Body of pancreas (tissue), 4 donors: Measurements from ENCODE around the gene HEATR3. TPM values are rescaled to one million over a fixed set of nuclear protein-coding genes. Genes with fewer than 3 reads are reported as not detected.

Experiments
- ATAC-seq: fragments of 150-250 bp; one replicate; pipeline ENCODE4 v1.9.1; 2016
- DNase-seq, 4 donors: peaks; one replicate each; pipeline ENCODE4 v3.0.0-alpha.2; 2019
- H3K27ac ChIP-seq, 4 donors: fragments of 200-600 bp; sonication (generic); 1 replicate in 3 of 4; 2 replicates in 1 of 4; pipeline versions ENCODE4 v1.5.1 to v1.6.1; 2016 to 2019; ENCODE audit warnings: mild to moderate bottlenecking in 1 of 4, mixed read lengths in 1 of 4, moderate library complexity in 1 of 4
- H3K27me3 ChIP-seq, 2 donors: fragments of 200-600 bp; sonication (generic); one replicate each; pipeline ENCODE4 v1.6.0; 2016; ENCODE audit warnings: mild to moderate bottlenecking in 1 of 2
- H3K36me3 ChIP-seq, 2 donors: fragments of 200-600 bp; sonication (generic); replicated peaks in 1 of 2; 2 replicates each; pipeline ENCODE4 v1.5.1; 2016; ENCODE audit warnings: low read depth in 2 of 2; ENCODE audit not compliant: insufficient read depth in 1 of 2
- H3K4me1 ChIP-seq: fragments of 200-600 bp; sonication (generic); one replicate; pipeline ENCODE4 v1.6.0; 2016
- H3K4me3 ChIP-seq, 2 donors: fragments of 200-600 bp; sonication (generic); 1 replicate in 1 of 2; 2 replicates in 1 of 2; pipeline ENCODE4 v1.5.1; 2016 to 2019
- H3K9me3 ChIP-seq, 3 donors: fragments of 200-600 bp; sonication (generic); 1 replicate in 2 of 3; 2 replicates in 1 of 3; pipeline ENCODE4 v1.5.1; 2016
- CTCF ChIP-seq, 7 experiments: fragments of 450-650 bp in 4 of 7; fragments of 200-600 bp in 3 of 7; sonication (generic) in 3 of 7; IDR thresholded peaks; one replicate each; pipeline ENCODE4 v1.5.1; 2016 to 2019; ENCODE audit warnings: antibody characterized with exemption in 7 of 7
- POLR2A ChIP-seq, 3 donors: fragments of 450-650 bp; IDR thresholded peaks; one replicate each; pipeline ENCODE4 v1.6.1; 2016; ENCODE audit warnings: antibody characterized with exemption in 3 of 3, mild to moderate bottlenecking in 2 of 3
- WGBS, 2 donors: methylation state at CpG; one replicate each; pipeline ENCODE4 v1.1.5; 2017; 5-methylcytosine and 5-hydroxymethylcytosine counted together
- intact Hi-C: fragments of 100-400 bp; cut with DNase I; formaldehyde crosslinking; loops from one replicate; pipeline ENCODE4 v1.15.1; 2023
- total RNA-seq, 2 donors: library from RNA; depleted of rRNA; stranded (reverse); fragments of >200 nt; gene quantifications; one replicate each; pipeline ENCODE4 v1.1.0, GENCODE V29; 2016

Gene HEATR3
- total RNA-seq, 2 donors from 2014 or later = 17.4 to 25.7 TPM

GRCh38 chr16:50083996-50084395 is 18.2 kb downstream of the HEATR3 start:
- peaks cover 8 to 18% of the 10 kb centered on the region in 2 donors for H3K36me3 ChIP-seq
- DNase-seq (no peak), ATAC-seq (no peak)
- H3K27me3 ChIP-seq = no peaks in the 10 kb centered on the region
- no peaks in the 10 kb centered on the region for H3K4me1 ChIP-seq
- H3K27ac ChIP-seq = no peak overlapping the region
- no peak for TF ChIP-seq CTCF (IDR thresholded peaks at IDR 0.05)
- TF ChIP-seq POLR2A (IDR thresholded peaks at IDR 0.05) = no peak
- intact Hi-C loops = no loop called here
- no peaks in the 10 kb centered on the region for H3K9me3 ChIP-seq
- no peak overlapping the region for H3K4me3 ChIP-seq
- 85 to 88% methylated on average over 8 of the region's 8 CpGs for WGBS, 2 donors

GRCh38 chr16:50086176-50086575 is 20.4 kb downstream of the HEATR3 start:
- Histone ChIP-seq H3K4me3 (no peak overlapping the region), H3K27me3 (no peaks in the 10 kb centered on the region), H3K27ac (no peak overlapping the region), H3K9me3 (no peaks in the 10 kb centered on the region), H3K4me1 (no peaks in the 10 kb centered on the region), H3K36me3 (peaks cover 4 to 21% of the 10 kb centered on the region in 2 donors)
- no peak for DNase-seq
- no peak for ATAC-seq
- 86% methylated on average over 6 of the region's 6 CpGs for WGBS, 2 donors
- TF ChIP-seq POLR2A (IDR thresholded peaks at IDR 0.05) = no peak
- intact Hi-C loops = no loop called here

- DNase-seq (no peak), ATAC-seq (no peak)
- intact Hi-C loops = no loop called here
- no peaks in the 10 kb centered on the region for H3K4me1 ChIP-seq
- TF ChIP-seq CTCF (IDR thresholded peaks at IDR 0.05) (no peak), POLR2A (IDR thresholded peaks at IDR 0.05) (no peak)
- no peaks in the 10 kb centered on the region for H3K9me3 ChIP-seq
- 94 to 100% methylated on average over 1 to 3 of the region's 3 CpGs for WGBS, 2 donors
- no peak overlapping the region for H3K4me3 ChIP-seq
- H3K27me3 ChIP-seq = no peaks in the 10 kb centered on the region
- no peak overlapping the region for H3K27ac ChIP-seq
- peaks cover 4 to 21% of the 10 kb centered on the region in 2 donors for H3K36me3 ChIP-seq
These were observed 22.5 kb downstream of the HEATR3 start for GRCh38 chr16:50088302-50088701.

- Histone ChIP-seq H3K27ac (peak overlapping the region in 1 of 4 donors; percentile 67), H3K4me3 (no peak overlapping the region), H3K9me3 (no peaks in the 10 kb centered on the region), H3K27me3 (no peaks in the 10 kb centered on the region), H3K36me3 (peaks cover 0 to 6% of the 10 kb centered on the region in 2 donors), H3K4me1 (no peaks in the 10 kb centered on the region)
- intact Hi-C loops = no loop called here
- no peak for ATAC-seq
- DNase-seq = no peak
- TF ChIP-seq POLR2A (IDR thresholded peaks at IDR 0.05) (no peak), CTCF (IDR thresholded peaks at IDR 0.05) (no peak)
- 92 to 93% methylated on average over 6 of the region's 6 CpGs for WGBS, 2 donors
These were observed 27.1 kb downstream of the HEATR3 start for GRCh38 chr16:50092891-50093290.

- intact Hi-C loops = no loop called here
- DNase-seq = peak; percentile 29 to 81 (median 44)
- TF ChIP-seq CTCF (IDR thresholded peaks at IDR 0.05) = no peak
- no peak for TF ChIP-seq POLR2A (IDR thresholded peaks at IDR 0.05)
- ATAC-seq = peak; percentile 55
- no peaks in the 10 kb centered on the region for H3K4me1 ChIP-seq
- no peak overlapping the region for H3K4me3 ChIP-seq
- WGBS, 2 donors = 74 to 87% methylated on average over 12 of the region's 12 CpGs
- H3K9me3 ChIP-seq = no peaks in the 10 kb centered on the region
- H3K27me3 ChIP-seq = no peaks in the 10 kb centered on the region
- peak overlapping the region in 2 of 4 donors; percentile 11 to 72 for H3K27ac ChIP-seq
- H3K36me3 ChIP-seq = peaks cover 0 to 3% of the 10 kb centered on the region in 2 donors
These were observed 28.1 kb downstream of the HEATR3 start for GRCh38 chr16:50093607-50094539.
